HepG2 (cell line): ENCODE data around the gene ABHD2. TPM values are rescaled to one million over a fixed set of nuclear protein-coding genes. Genes with fewer than 3 reads are reported as not detected.

Source experiments
- CC2D1A ChIP-seq: sonication (generic); formaldehyde crosslinking; IDR thresholded peaks from 2 replicates; pipeline ENCODE4 v1.8.1; 2023; ENCODE audit warnings: mild to moderate bottlenecking, missing genetic modification reagents
- CENPT ChIP-seq: sonication (generic); formaldehyde crosslinking; IDR thresholded peaks from 2 replicates; pipeline ENCODE4 v1.8.0; 2022; ENCODE audit warnings: low read depth, mild to moderate bottlenecking, moderate library complexity, missing genetic modification reagents
- NCOA5 ChIP-seq: sonication (generic); formaldehyde crosslinking; IDR thresholded peaks from 2 replicates; pipeline ENCODE4 v1.4.0; 2020; ENCODE audit warnings: missing genetic modification reagents
- NFIB ChIP-seq: sonication (generic); formaldehyde crosslinking; IDR thresholded peaks from 2 replicates; pipeline ENCODE4 v1.9.0; 2021; ENCODE audit warnings: missing genetic modification reagents, mild to moderate bottlenecking, borderline replicate concordance
- PHB2 ChIP-seq: fragments of 450-650 bp; IDR thresholded peaks from 2 replicates; pipeline ENCODE4 v1.6.1; 2018; ENCODE audit not compliant: partially characterized antibody
- RARA ChIP-seq: IDR thresholded peaks from 2 replicates; pipeline ENCODE4 v1.6.1; 2016; ENCODE audit warnings: missing genetic modification reagents, missing compliant biosample characterization
- RXRA ChIP-seq: sonication (generic); formaldehyde crosslinking; IDR thresholded peaks from 2 replicates; pipeline ENCODE4 v1.5.1; 2020; ENCODE audit warnings: missing genetic modification reagents
- TCF12 ChIP-seq, 2 experiments: fragments of 450-650 bp in 1 of 2; sonication (generic) in 1 of 2; formaldehyde crosslinking in 1 of 2; IDR thresholded peaks; 2 replicates each; pipeline versions ENCODE4 v1.6.1 to v1.8.0; 2017 to 2022; ENCODE audit warnings: antibody characterized with exemption in 1 of 2, mild to moderate bottlenecking in 1 of 2, missing genetic modification reagents in 1 of 2, moderate library complexity in 1 of 2
- ZBTB3 ChIP-seq: sonication (generic); formaldehyde crosslinking; IDR thresholded peaks from 2 replicates; pipeline ENCODE4 v1.4.0; 2020; ENCODE audit warnings: low read depth, mild to moderate bottlenecking, moderate library complexity, missing genetic modification reagents, borderline replicate concordance
- ZFP36 ChIP-seq: fragments of 150-350 bp; IDR thresholded peaks from 2 replicates; pipeline ENCODE4 v1.6.1; 2018; ENCODE audit warnings: borderline replicate concordance, low read length, low read depth; ENCODE audit not compliant: partially characterized antibody
- ZFX ChIP-seq: sonication (generic); formaldehyde crosslinking; IDR thresholded peaks from 2 replicates; pipeline ENCODE4 v1.4.0; 2020; ENCODE audit warnings: mild to moderate bottlenecking, low read depth, missing genetic modification reagents, moderate library complexity
- ZNF484 ChIP-seq: sonication (generic); formaldehyde crosslinking; IDR thresholded peaks from 2 replicates; pipeline ENCODE4 v1.5.1; 2020; ENCODE audit warnings: mild to moderate bottlenecking, low read depth, missing genetic modification reagents, borderline replicate concordance
- ZNF678 ChIP-seq: sonication (generic); formaldehyde crosslinking; IDR thresholded peaks from 2 replicates; pipeline ENCODE4 v1.4.0; 2020; ENCODE audit warnings: mild to moderate bottlenecking, missing genetic modification reagents
- ZSCAN9 ChIP-seq: IDR thresholded peaks from 2 replicates; pipeline ENCODE4 v1.6.1; 2016; ENCODE audit warnings: borderline replicate concordance
- polyA plus RNA-seq, 8 experiments: library from polyadenylated mRNA; depleted of rRNA in 3 of 8; stranded (reverse) in 7 of 8; unstranded in 1 of 8; fragments of >200 nt; fragmentation: Illumina TruSeq in 4 of 8; extraction: Trizol in 4 of 8; gene quantifications; 2 replicates each; pipeline versions ENCODE4 v1.2.1 to v1.2.3, GENCODE V29; 2011 to 2016; ENCODE audit warnings: low read depth in 4 of 8, missing spikeins in 1 of 8, mixed read lengths in 1 of 8; ENCODE audit not compliant: insufficient read depth in 1 of 8
- total RNA-seq, 5 experiments: library from RNA; depleted of rRNA; stranded (reverse); fragments of >200 nt; fragmentation: Illumina TruSeq; extraction: Trizol; gene quantifications; 2 replicates each; pipeline ENCODE4 v1.2.3, GENCODE V29; 2016; ENCODE audit warnings: low read depth in 1 of 5
- TF ChIP-seq, protein P1 (sequence below): IDR thresholded peaks from 2 replicates; pipeline ENCODE4 v1.6.1; 2016
- TF ChIP-seq, protein P2 (sequence below): fragments of 450-650 bp; IDR thresholded peaks from 2 replicates; pipeline ENCODE4 v1.6.1; 2016
- TF ChIP-seq, protein P3 (sequence below): sonication (generic); formaldehyde crosslinking; IDR thresholded peaks from 2 replicates; pipeline ENCODE4 v1.8.1; 2023; ENCODE audit warnings: missing genetic modification reagents, inconsistent platforms, borderline replicate concordance
- TF ChIP-seq, protein P4 (sequence below), 2 experiments: sonication (generic) in 1 of 2; formaldehyde crosslinking in 1 of 2; IDR thresholded peaks; 2 replicates each; pipeline versions ENCODE4 v1.5.1 to v1.6.1; 2011 to 2020; ENCODE audit warnings: borderline replicate concordance in 1 of 2, low read depth in 1 of 2, low read length in 1 of 2, mild to moderate bottlenecking in 1 of 2, missing genetic modification reagents in 1 of 2, moderate library complexity in 1 of 2
- TF ChIP-seq, protein P5 (sequence below): sonication (generic); formaldehyde crosslinking; IDR thresholded peaks from 2 replicates; pipeline ENCODE4 v1.4.0; 2020; ENCODE audit warnings: missing genetic modification reagents
- TF ChIP-seq, protein P6 (sequence below): sonication (generic); formaldehyde crosslinking; IDR thresholded peaks from 2 replicates; pipeline ENCODE4 v1.4.0; 2020; ENCODE audit warnings: missing genetic modification reagents

The ABHD2 gene
- total and polyA plus RNA-seq, 2 of the 13 experiments (the other 11 are each of a cell fraction or from before 2014, with no cell fraction given), result 14.8 to 22.4 TPM

DNA sequence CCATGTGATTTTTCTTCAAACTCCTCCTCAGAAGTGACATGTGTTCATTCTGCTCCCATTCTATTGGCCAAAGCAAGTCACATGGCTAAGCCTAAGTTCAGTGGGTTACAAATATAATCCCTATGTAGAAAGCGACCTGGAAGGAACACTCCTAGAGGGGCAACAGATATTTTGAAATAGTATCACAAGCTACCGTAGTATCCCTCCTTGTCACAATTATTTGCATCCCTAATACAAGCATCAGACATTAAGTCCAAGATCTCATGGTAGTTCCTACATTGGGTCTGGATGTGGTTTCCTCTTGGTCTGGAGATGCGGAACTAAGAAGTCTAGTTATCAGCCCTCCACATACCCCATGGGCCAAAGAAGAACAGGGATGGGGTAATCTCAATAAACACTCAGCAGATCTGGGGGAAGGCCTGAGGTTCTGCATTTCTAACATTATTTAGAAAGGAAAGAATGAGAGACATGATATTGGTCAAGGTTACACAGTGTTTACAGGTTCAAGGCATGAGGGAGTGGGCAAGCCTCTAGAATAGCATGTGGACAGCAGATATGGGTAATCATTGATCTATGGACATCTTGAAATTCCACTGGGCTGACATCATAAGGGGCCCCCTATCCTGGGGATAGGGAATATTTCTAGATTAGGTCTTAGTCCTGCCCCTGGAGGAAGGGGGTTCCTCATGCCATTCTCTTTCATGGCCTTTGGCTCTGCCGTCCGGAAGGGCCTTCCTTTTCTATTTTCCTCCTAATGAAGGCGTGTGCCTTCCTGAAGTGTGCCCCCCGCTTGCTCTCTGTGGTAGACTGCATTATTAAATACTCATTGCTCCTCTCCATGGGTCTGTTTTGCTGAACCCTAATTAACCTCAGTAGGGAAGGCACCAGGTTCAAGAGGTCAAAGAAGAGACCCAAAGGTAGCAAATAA lies 17.8 kb upstream of the ABHD2 start (continued):
- TF ChIP-seq, protein P1, sequence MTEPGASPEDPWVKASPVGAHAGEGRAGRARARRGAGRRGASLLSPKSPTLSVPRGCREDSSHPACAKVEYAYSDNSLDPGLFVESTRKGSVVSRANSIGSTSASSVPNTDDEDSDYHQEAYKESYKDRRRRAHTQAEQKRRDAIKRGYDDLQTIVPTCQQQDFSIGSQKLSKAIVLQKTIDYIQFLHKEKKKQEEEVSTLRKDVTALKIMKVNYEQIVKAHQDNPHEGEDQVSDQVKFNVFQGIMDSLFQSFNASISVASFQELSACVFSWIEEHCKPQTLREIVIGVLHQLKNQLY (CRISPR knock-in tag), result no peak
- TF ChIP-seq, protein P2, sequence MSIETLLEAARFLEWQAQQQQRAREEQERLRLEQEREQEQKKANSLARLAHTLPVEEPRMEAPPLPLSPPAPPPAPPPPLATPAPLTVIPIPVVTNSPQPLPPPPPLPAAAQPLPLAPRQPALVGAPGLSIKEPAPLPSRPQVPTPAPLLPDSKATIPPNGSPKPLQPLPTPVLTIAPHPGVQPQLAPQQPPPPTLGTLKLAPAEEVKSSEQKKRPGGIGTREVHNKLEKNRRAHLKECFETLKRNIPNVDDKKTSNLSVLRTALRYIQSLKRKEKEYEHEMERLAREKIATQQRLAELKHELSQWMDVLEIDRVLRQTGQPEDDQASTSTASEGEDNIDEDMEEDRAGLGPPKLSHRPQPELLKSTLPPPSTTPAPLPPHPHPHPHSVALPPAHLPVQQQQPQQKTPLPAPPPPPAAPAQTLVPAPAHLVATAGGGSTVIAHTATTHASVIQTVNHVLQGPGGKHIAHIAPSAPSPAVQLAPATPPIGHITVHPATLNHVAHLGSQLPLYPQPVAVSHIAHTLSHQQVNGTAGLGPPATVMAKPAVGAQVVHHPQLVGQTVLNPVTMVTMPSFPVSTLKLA, result peak; percentile 57
- TF ChIP-seq, protein P3, sequence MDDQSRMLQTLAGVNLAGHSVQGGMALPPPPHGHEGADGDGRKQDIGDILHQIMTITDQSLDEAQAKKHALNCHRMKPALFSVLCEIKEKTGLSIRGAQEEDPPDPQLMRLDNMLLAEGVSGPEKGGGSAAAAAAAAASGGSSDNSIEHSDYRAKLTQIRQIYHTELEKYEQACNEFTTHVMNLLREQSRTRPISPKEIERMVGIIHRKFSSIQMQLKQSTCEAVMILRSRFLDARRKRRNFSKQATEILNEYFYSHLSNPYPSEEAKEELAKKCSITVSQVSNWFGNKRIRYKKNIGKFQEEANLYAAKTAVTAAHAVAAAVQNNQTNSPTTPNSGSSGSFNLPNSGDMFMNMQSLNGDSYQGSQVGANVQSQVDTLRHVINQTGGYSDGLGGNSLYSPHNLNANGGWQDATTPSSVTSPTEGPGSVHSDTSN (CRISPR knock-in tag), result no peak
- TF ChIP-seq CENPT (CRISPR knock-in tag) (no peak), RXRA (CRISPR knock-in tag) (no peak), PHB2 (no peak), ZNF484 (CRISPR knock-in tag) (no peak), ZFP36 (no peak), ZNF678 (CRISPR knock-in tag) (no peak), NCOA5 (CRISPR knock-in tag) (no peak), CC2D1A (no peak), ZFX (no peak), NFIB (CRISPR knock-in tag) (no peak), RARA (CRISPR knock-in tag) (peak; percentile 38; the same call in 1 of the 2 replicates), TCF12 (IDR thresholded peaks at IDR 0.05) (no peak), TCF12 (CRISPR knock-in tag; IDR thresholded peaks at IDR 0.05) (no peak), ZSCAN9 (CRISPR knock-in tag) (no peak), ZBTB3 (CRISPR knock-in tag) (no peak)
- TF ChIP-seq, protein P4, sequence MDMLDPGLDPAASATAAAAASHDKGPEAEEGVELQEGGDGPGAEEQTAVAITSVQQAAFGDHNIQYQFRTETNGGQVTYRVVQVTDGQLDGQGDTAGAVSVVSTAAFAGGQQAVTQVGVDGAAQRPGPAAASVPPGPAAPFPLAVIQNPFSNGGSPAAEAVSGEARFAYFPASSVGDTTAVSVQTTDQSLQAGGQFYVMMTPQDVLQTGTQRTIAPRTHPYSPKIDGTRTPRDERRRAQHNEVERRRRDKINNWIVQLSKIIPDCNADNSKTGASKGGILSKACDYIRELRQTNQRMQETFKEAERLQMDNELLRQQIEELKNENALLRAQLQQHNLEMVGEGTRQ (IDR thresholded peaks at IDR 0.05; ENCODE audit: low read depth, low read length), result no peak
- TF ChIP-seq, protein P4 (CRISPR knock-in tag; IDR thresholded peaks at IDR 0.05; ENCODE audit: borderline replicate concordance), result peak; percentile 24; the same call in 1 of the 2 replicates
- TF ChIP-seq, protein P5, sequence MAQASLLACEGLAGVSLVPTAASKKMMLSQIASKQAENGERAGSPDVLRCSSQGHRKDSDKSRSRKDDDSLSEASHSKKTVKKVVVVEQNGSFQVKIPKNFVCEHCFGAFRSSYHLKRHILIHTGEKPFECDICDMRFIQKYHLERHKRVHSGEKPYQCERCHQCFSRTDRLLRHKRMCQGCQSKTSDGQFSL (CRISPR knock-in tag), result no peak
- TF ChIP-seq, protein P6, sequence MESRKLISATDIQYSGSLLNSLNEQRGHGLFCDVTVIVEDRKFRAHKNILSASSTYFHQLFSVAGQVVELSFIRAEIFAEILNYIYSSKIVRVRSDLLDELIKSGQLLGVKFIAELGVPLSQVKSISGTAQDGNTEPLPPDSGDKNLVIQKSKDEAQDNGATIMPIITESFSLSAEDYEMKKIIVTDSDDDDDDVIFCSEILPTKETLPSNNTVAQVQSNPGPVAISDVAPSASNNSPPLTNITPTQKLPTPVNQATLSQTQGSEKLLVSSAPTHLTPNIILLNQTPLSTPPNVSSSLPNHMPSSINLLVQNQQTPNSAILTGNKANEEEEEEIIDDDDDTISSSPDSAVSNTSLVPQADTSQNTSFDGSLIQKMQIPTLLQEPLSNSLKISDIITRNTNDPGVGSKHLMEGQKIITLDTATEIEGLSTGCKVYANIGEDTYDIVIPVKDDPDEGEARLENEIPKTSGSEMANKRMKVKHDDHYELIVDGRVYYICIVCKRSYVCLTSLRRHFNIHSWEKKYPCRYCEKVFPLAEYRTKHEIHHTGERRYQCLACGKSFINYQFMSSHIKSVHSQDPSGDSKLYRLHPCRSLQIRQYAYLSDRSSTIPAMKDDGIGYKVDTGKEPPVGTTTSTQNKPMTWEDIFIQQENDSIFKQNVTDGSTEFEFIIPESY (CRISPR knock-in tag), result no peak
